GM12878 (cell line): Measurements from ENCODE around the gene UBE2D1. TPM values are rescaled to one million over a fixed set of nuclear protein-coding genes. Genes with fewer than 3 reads are reported as not detected.

ENCODE experiments used
- ATAC-seq: fragments of 200-7000 bp; cut with Tn5 transposase; 3 replicates; pipeline ENCODE4 v1.9.1; 2020; ENCODE audit warnings: mild to moderate bottlenecking, moderate library complexity
- BruUV-seq: library from RNA; stranded (reverse); fragments of 400-500 nt; replicated peaks from 2 replicates; lab custom pipeline; 2021; lab: Mats Ljungman, UMichigan
- CTCF ChIA-PET: fragments of 300-600 bp; sonication (Branson Sonifier 250); formaldehyde crosslinking; extraction: SDS; loops from one replicate; lab custom pipeline; 2021; ENCODE audit warnings: inconsistent platforms; lab: Yijun Ruan, JAX
- POLR2A ChIA-PET: fragments of 350-600 bp; formaldehyde crosslinking; extraction: SDS; loops from one replicate; lab custom pipeline; 2021; ENCODE audit warnings: inconsistent platforms; lab: Charles Lee
- RAD21 ChIA-PET: fragments of 300-600 bp; sonication (Branson Sonifier 250); formaldehyde crosslinking; loops from one replicate; lab custom pipeline; 2023; ENCODE audit warnings: antibody characterized with exemption; ENCODE audit not compliant: unreplicated experiment; lab: Charles Lee
- SMC1A ChIA-PET: fragments of 300-600 bp; sonication (Branson Sonifier 250); formaldehyde crosslinking; loops from one replicate; lab custom pipeline; 2023; ENCODE audit not compliant: unreplicated experiment, uncharacterized antibody; lab: Charles Lee
- DNase-seq: peaks from one replicate; pipeline ENCODE4 v3.0.0-alpha.2; 2011; ENCODE audit warnings: low read depth, low spot score
- FAIRE-seq: peaks from 3 replicates; lab custom pipeline; 2011; peaks lifted over from hg19 to GRCh38; lab: Jason Lieb, UNC
- H2AFZ ChIP-seq: 2 replicates; pipeline ENCODE4 v1.6.0; 2011; ENCODE audit warnings: low read depth, low read length, control low read depth; ENCODE audit not compliant: control insufficient read depth
- H3K27ac ChIP-seq: 2 replicates; pipeline ENCODE4 v1.5.1; 2011; ENCODE audit warnings: control low read depth; ENCODE audit not compliant: control insufficient read depth, insufficient read depth
- H3K27me3 ChIP-seq, 2 experiments: replicated peaks in 1 of 2; 2 replicates each; pipeline versions ENCODE4 v1.6.0 to v1.6.1; 2011; ENCODE audit warnings: low read length in 1 of 2; ENCODE audit not compliant: control insufficient read depth in 2 of 2, insufficient read depth in 2 of 2
- H3K36me3 ChIP-seq, 2 experiments: 2 replicates each; pipeline ENCODE4 v1.5.1; 2011; ENCODE audit warnings: low read length in 1 of 2; ENCODE audit not compliant: control insufficient read depth in 2 of 2, insufficient read depth in 2 of 2
- H3K4me1 ChIP-seq: 2 replicates; pipeline ENCODE4 v1.6.1; 2011; ENCODE audit warnings: mild to moderate bottlenecking, low read length, moderate library complexity, mixed read lengths; ENCODE audit not compliant: control insufficient read depth, insufficient read depth
- H3K4me2 ChIP-seq: 2 replicates; pipeline ENCODE4 v1.6.0; 2011; ENCODE audit warnings: control low read depth; ENCODE audit not compliant: control insufficient read depth, insufficient read depth
- H3K4me3 ChIP-seq: fragments of 200-600 bp; sonication (generic); 2 replicates; pipeline ENCODE4 v1.5.1; 2016
- H3K79me2 ChIP-seq: 2 replicates; pipeline ENCODE4 v1.6.0; 2011; ENCODE audit warnings: low read length; ENCODE audit not compliant: control insufficient read depth, insufficient read depth
- H3K9ac ChIP-seq: 2 replicates; pipeline ENCODE4 v1.8.0; 2011; ENCODE audit warnings: low read length, control low read depth, mixed read lengths; ENCODE audit not compliant: control insufficient read depth, insufficient read depth
- H3K9me3 ChIP-seq: replicated peaks from 3 replicates; pipeline ENCODE4 v1.5.1; 2011; ENCODE audit warnings: mild to moderate bottlenecking, low read length; ENCODE audit not compliant: control insufficient read depth, insufficient read depth
- H4K20me1 ChIP-seq: 2 replicates; pipeline ENCODE4 v1.6.0; 2011; ENCODE audit not compliant: control insufficient read depth, insufficient read depth
- CBFB ChIP-seq: IDR thresholded peaks from 2 replicates; pipeline ENCODE4 v1.6.1; 2016; ENCODE audit warnings: antibody characterized with exemption, low read depth
- EZH2 ChIP-seq: IDR thresholded peaks from 2 replicates; pipeline ENCODE4 v1.6.1; 2012; ENCODE audit warnings: low read depth, mild to moderate bottlenecking, control low read depth, inconsistent platforms, low read length, borderline replicate concordance; ENCODE audit not compliant: control insufficient read depth
- HDAC6 ChIP-seq: fragments of 200-600 bp; sonication (generic); IDR thresholded peaks from one replicate; pipeline ENCODE4 v1.8.0; 2017; ENCODE audit warnings: antibody characterized with exemption; ENCODE audit not compliant: unreplicated experiment
- MEF2B ChIP-seq: fragments of 450-650 bp; IDR thresholded peaks from 2 replicates; pipeline ENCODE4 v1.6.1; 2018; ENCODE audit warnings: mild to moderate bottlenecking, moderate library complexity; ENCODE audit not compliant: partially characterized antibody, poor library complexity, severe bottlenecking
- NBN ChIP-seq: fragments of 450-650 bp; IDR thresholded peaks from 2 replicates; pipeline ENCODE4 v1.6.1; 2016
- NFYA ChIP-seq: IDR thresholded peaks from 2 replicates; pipeline ENCODE4 v1.6.1; 2011; ENCODE audit warnings: low read depth, mild to moderate bottlenecking, low read length, improper control_type of control experiment, borderline replicate concordance
- NR2C2 ChIP-seq: IDR thresholded peaks from 2 replicates; pipeline ENCODE4 v1.6.1; 2011; ENCODE audit warnings: borderline replicate concordance, low read depth; ENCODE audit not compliant: control insufficient read depth, insufficient read length
- SUPT20H ChIP-seq: IDR thresholded peaks from 2 replicates; pipeline ENCODE4 v1.6.1; 2011; ENCODE audit warnings: low read depth, mild to moderate bottlenecking, low read length, moderate library complexity, borderline replicate concordance; ENCODE audit not compliant: control insufficient read depth
- TARDBP ChIP-seq: IDR thresholded peaks from 2 replicates; pipeline ENCODE4 v1.6.1; 2016; ENCODE audit warnings: borderline replicate concordance
- WGBS: methylation state at CpG from one replicate; pipeline ENCODE4 v1.1.6; 2016; ENCODE audit warnings: low lambda C conversion rate; ENCODE audit not compliant: insufficient replicate concordance, insufficient coverage; ENCODE audit errors: missing lambda C conversion rate; 5-methylcytosine and 5-hydroxymethylcytosine counted together
- in situ Hi-C: fragments of 300-500 bp; cut with MboI; formaldehyde crosslinking; loops from 9 replicates; pipeline ENCODE4 v1.14.3; 2018; ENCODE audit warnings: mixed read lengths
- intact Hi-C: fragments of 100-400 bp; cut with micrococcal nuclease; formaldehyde crosslinking; loops from one replicate; pipeline ENCODE4 v1.14.2; 2022; ENCODE audit not compliant: unreplicated experiment
- polyA plus RNA-seq, 11 experiments: library from polyadenylated mRNA; depleted of rRNA in 4 of 11; unstranded in 6 of 11; stranded (reverse) in 5 of 11; fragments of >200 nt; fragmentation: Nextera tagmentation in 4 of 11; fragmentation: Illumina TruSeq in 1 of 11; extraction: Ambion mirVana in 4 of 11; extraction: Trizol in 1 of 11; gene quantifications; 1 replicate in 1 of 11; 2 replicates in 10 of 11; pipeline versions ENCODE4 v1.2.1 to v1.2.3, GENCODE V29; 2011 to 2016; ENCODE audit warnings: inconsistent platforms in 2 of 11, missing spikeins in 2 of 11, low read depth in 1 of 11
- total RNA-seq, 4 experiments: library from RNA; depleted of rRNA in 3 of 4; stranded (reverse); fragments of >200 nt in 3 of 4; fragmentation: Illumina TruSeq in 1 of 4; extraction: Trizol in 1 of 4; gene quantifications; 2 replicates each; pipeline versions ENCODE4 v1.2.1 to v1.2.3, GENCODE V29; 2013 to 2021
- TF ChIP-seq, protein P1 (sequence below): fragments of 450-650 bp; IDR thresholded peaks from 2 replicates; pipeline ENCODE4 v1.6.1; 2017; ENCODE audit warnings: antibody characterized with exemption, mild to moderate bottlenecking, moderate library complexity
- TF ChIP-seq, protein P2 (sequence below): fragments of 450-650 bp; IDR thresholded peaks from 2 replicates; pipeline ENCODE4 v1.6.1; 2017; ENCODE audit warnings: low read depth, mild to moderate bottlenecking, moderate library complexity
- TF ChIP-seq, protein P3 (sequence below): IDR thresholded peaks from 2 replicates; pipeline ENCODE4 v1.6.1; 2012; ENCODE audit warnings: low read length, inconsistent platforms
- TF ChIP-seq, protein P4 (sequence below): fragments of 450-650 bp; IDR thresholded peaks from 2 replicates; pipeline ENCODE4 v1.6.1; 2016; ENCODE audit warnings: mild to moderate bottlenecking

Gene UBE2D1
- total and polyA plus RNA-seq, 10 of the 15 experiments (the other 5 are each of a cell fraction or from before 2014, with no cell fraction given): 6.1 to 32.0 (median 15.5) TPM

DNA sequence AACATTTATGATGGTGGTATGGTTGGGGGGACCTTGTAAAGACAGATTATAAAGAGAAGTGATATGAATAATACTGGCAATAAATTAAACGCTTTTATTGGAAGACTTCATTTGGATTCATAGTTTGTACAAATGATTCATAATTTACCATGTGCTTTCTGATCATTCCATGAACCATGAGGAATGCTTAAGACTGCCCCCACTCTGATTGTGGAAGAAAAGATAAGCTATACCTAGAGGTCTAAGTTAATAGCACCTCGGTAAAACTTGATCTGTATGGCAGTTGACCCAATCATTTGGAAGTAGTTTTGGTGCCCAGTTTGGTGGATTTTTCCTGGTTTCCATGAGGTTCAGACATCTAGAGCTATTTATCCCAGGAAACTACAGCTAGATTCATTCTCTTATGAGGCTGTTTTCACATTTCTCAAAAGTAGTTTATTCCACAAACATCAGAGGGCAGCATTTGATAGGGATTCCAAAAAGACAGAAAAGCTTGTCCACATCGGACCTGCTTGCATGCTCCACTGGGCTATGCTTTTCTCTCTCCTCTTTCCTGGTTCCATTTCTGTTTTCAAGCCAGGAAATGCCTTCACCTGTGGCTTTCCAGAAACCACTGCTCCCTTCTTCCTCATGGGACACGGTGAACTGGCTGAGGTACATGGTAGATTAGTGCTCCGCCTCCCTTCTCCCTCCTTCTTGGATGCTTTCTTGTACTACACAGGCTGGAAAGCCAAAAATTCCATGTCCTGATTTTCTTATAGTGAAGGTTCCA, 79.7 kb downstream of the UBE2D1 start:
- intact Hi-C loops (no loop called here), in situ Hi-C loops (no loop called here)
- ChIA-PET CTCF (interaction anchor here (1.6 to 1.8 kb wide), 2 partner anchors 115 to 117 kb away, joined by 3 to 6 read pairs; no protein-coding TSS in a partner anchor), POLR2A (no interaction called here), RAD21 (no interaction called here), SMC1A (interaction anchor here (1.0 kb wide), 1 partner anchor 117 kb away, joined by 3 read pairs; no protein-coding TSS in a partner anchor)
- 40% methylated on average over 5 of the region's 5 CpGs for WGBS
- Histone ChIP-seq H2AFZ (no peak overlapping the region), H3K27ac (no peak overlapping the region), H3K27me3 (no peaks in the 10 kb centered on the region), H3K9ac (no peak overlapping the region), H3K4me2 (no peak overlapping the region), H3K4me1 (no peaks in the 10 kb centered on the region), H3K36me3 (no peaks in the 10 kb centered on the region), H3K4me3 (no peak overlapping the region), H4K20me1 (no peaks in the 10 kb centered on the region), H3K9me3 (no peaks in the 10 kb centered on the region), H3K79me2 (no peaks in the 10 kb centered on the region)
- no TSS peak for BruUV-seq
- DNase-seq (no peak), FAIRE-seq (no peak), ATAC-seq (no peak)
- no peak for TF ChIP-seq HDAC6
- TF ChIP-seq SUPT20H: no peak
- TF ChIP-seq, protein P1, sequence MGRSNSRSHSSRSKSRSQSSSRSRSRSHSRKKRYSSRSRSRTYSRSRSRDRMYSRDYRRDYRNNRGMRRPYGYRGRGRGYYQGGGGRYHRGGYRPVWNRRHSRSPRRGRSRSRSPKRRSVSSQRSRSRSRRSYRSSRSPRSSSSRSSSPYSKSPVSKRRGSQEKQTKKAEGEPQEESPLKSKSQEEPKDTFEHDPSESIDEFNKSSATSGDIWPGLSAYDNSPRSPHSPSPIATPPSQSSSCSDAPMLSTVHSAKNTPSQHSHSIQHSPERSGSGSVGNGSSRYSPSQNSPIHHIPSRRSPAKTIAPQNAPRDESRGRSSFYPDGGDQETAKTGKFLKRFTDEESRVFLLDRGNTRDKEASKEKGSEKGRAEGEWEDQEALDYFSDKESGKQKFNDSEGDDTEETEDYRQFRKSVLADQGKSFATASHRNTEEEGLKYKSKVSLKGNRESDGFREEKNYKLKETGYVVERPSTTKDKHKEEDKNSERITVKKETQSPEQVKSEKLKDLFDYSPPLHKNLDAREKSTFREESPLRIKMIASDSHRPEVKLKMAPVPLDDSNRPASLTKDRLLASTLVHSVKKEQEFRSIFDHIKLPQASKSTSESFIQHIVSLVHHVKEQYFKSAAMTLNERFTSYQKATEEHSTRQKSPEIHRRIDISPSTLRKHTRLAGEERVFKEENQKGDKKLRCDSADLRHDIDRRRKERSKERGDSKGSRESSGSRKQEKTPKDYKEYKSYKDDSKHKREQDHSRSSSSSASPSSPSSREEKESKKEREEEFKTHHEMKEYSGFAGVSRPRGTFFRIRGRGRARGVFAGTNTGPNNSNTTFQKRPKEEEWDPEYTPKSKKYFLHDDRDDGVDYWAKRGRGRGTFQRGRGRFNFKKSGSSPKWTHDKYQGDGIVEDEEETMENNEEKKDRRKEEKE: no peak
- no peak for TF ChIP-seq NR2C2
- TF ChIP-seq EZH2: no peak
- TF ChIP-seq CBFB: no peak
- no peak for TF ChIP-seq MEF2B
- TF ChIP-seq, protein P2, sequence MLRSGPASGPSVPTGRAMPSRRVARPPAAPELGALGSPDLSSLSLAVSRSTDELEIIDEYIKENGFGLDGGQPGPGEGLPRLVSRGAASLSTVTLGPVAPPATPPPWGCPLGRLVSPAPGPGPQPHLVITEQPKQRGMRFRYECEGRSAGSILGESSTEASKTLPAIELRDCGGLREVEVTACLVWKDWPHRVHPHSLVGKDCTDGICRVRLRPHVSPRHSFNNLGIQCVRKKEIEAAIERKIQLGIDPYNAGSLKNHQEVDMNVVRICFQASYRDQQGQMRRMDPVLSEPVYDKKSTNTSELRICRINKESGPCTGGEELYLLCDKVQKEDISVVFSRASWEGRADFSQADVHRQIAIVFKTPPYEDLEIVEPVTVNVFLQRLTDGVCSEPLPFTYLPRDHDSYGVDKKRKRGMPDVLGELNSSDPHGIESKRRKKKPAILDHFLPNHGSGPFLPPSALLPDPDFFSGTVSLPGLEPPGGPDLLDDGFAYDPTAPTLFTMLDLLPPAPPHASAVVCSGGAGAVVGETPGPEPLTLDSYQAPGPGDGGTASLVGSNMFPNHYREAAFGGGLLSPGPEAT: no peak
- TF ChIP-seq NBN: no peak
- TF ChIP-seq, protein P3, sequence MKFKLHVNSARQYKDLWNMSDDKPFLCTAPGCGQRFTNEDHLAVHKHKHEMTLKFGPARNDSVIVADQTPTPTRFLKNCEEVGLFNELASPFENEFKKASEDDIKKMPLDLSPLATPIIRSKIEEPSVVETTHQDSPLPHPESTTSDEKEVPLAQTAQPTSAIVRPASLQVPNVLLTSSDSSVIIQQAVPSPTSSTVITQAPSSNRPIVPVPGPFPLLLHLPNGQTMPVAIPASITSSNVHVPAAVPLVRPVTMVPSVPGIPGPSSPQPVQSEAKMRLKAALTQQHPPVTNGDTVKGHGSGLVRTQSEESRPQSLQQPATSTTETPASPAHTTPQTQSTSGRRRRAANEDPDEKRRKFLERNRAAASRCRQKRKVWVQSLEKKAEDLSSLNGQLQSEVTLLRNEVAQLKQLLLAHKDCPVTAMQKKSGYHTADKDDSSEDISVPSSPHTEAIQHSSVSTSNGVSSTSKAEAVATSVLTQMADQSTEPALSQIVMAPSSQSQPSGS: no peak
- no peak for TF ChIP-seq TARDBP
- no peak for TF ChIP-seq NFYA
- TF ChIP-seq, protein P4, sequence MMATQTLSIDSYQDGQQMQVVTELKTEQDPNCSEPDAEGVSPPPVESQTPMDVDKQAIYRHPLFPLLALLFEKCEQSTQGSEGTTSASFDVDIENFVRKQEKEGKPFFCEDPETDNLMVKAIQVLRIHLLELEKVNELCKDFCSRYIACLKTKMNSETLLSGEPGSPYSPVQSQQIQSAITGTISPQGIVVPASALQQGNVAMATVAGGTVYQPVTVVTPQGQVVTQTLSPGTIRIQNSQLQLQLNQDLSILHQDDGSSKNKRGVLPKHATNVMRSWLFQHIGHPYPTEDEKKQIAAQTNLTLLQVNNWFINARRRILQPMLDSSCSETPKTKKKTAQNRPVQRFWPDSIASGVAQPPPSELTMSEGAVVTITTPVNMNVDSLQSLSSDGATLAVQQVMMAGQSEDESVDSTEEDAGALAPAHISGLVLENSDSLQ: no peak
